IMR-90 (cell line): ENCODE measurements around the gene RBFOX1. TPM values are rescaled to one million over a fixed set of nuclear protein-coding genes. Genes with fewer than 3 reads are reported as not detected.

Experiments
- ATAC-seq: fragments of 200-7000 bp; cut with Tn5 transposase; 2 replicates; pipeline ENCODE4 v1.9.1; 2020; ENCODE audit warnings: low read depth, mild to moderate bottlenecking, moderate library complexity
- BruUV-seq: library from RNA; stranded (reverse); fragments of 400-500 nt; replicated peaks from 2 replicates; lab custom pipeline; 2021; lab: Mats Ljungman, UMichigan
- CTCF ChIA-PET: fragments of 300-600 bp; formaldehyde crosslinking; extraction: SDS; loops from one replicate; lab custom pipeline; 2021; ENCODE audit warnings: antibody characterized with exemption; lab: Yijun Ruan, JAX
- POLR2A ChIA-PET: fragments of 300-600 bp; sonication (Branson Sonifier 250); formaldehyde crosslinking; loops from one replicate; lab custom pipeline; 2022; ENCODE audit warnings: antibody characterized with exemption; ENCODE audit not compliant: unreplicated experiment; lab: Charles Lee
- DNase-seq: peaks from one replicate; pipeline ENCODE4 v3.0.0; 2013
- H2AFZ ChIP-seq: replicated peaks from 2 replicates; pipeline ENCODE3; 2013; ENCODE audit warnings: low read length, mild to moderate bottlenecking; ENCODE audit not compliant: poor library complexity
- H2AK5ac ChIP-seq: 2 replicates; pipeline ENCODE4 v1.6.1; 2013; ENCODE audit warnings: low read depth, low read length, inconsistent platforms
- H2AK9ac ChIP-seq: replicated peaks from 2 replicates; pipeline ENCODE3; 2013; ENCODE audit warnings: mild to moderate bottlenecking, low read depth, low read length, moderate library complexity; ENCODE audit not compliant: poor library complexity
- H2BK120ac ChIP-seq: 2 replicates; pipeline ENCODE4 v1.6.1; 2013; ENCODE audit warnings: low read depth, low read length, inconsistent platforms
- H2BK15ac ChIP-seq: 3 replicates; pipeline ENCODE4 v1.6.1; 2013; ENCODE audit warnings: low read depth, low read length, inconsistent platforms
- H2BK20ac ChIP-seq: 2 replicates; pipeline ENCODE4 v1.6.1; 2013; ENCODE audit warnings: low read depth, mild to moderate bottlenecking, inconsistent platforms, low read length, moderate library complexity
- H2BK5ac ChIP-seq: 2 replicates; pipeline ENCODE4 v1.6.1; 2013; ENCODE audit warnings: mild to moderate bottlenecking, low read depth, low read length, inconsistent platforms; ENCODE audit not compliant: poor library complexity, severe bottlenecking
- H3K14ac ChIP-seq: replicated peaks from 2 replicates; pipeline ENCODE4 v1.6.1; 2013; ENCODE audit warnings: low read depth, low read length, inconsistent platforms
- H3K18ac ChIP-seq: 2 replicates; pipeline ENCODE4 v1.6.1; 2013; ENCODE audit warnings: low read depth, low read length, control low read depth
- H3K23ac ChIP-seq: 2 replicates; pipeline ENCODE4 v1.6.1; 2013; ENCODE audit warnings: low read depth, low read length, inconsistent platforms
- H3K27ac ChIP-seq: 2 replicates; pipeline ENCODE4 v1.5.1; 2013; ENCODE audit warnings: mild to moderate bottlenecking, control low read depth, low read length; ENCODE audit not compliant: insufficient read depth
- H3K27me3 ChIP-seq: 2 replicates; pipeline ENCODE4 v1.6.1; 2013; ENCODE audit warnings: low read length; ENCODE audit not compliant: control insufficient read depth, insufficient read depth
- H3K36me3 ChIP-seq: 2 replicates; pipeline ENCODE4 v1.6.1; 2013; ENCODE audit warnings: low read length, mixed read lengths; ENCODE audit not compliant: control insufficient read depth, insufficient read depth
- H3K4ac ChIP-seq: 2 replicates; pipeline ENCODE4 v1.6.1; 2013; ENCODE audit warnings: low read depth, low read length, inconsistent platforms
- H3K4me1 ChIP-seq: 2 replicates; pipeline ENCODE4 v1.6.1; 2013; ENCODE audit warnings: low read length, mixed read lengths; ENCODE audit not compliant: control insufficient read depth, insufficient read depth
- H3K4me2 ChIP-seq: 2 replicates; pipeline ENCODE4 v1.6.1; 2013; ENCODE audit warnings: low read depth, mild to moderate bottlenecking, control low read depth, low read length, moderate library complexity
- H3K4me3 ChIP-seq: 2 replicates; pipeline ENCODE4 v1.5.1; 2013; ENCODE audit warnings: low read depth, mild to moderate bottlenecking, control low read depth, low read length, moderate library complexity; ENCODE audit not compliant: insufficient read depth
- H3K56ac ChIP-seq: 2 replicates; pipeline ENCODE4 v1.6.1; 2013; ENCODE audit warnings: low read length, inconsistent platforms; ENCODE audit not compliant: insufficient read depth; ENCODE audit errors: extremely low read depth
- H3K79me1 ChIP-seq, 2 experiments: 2 replicates each; pipeline ENCODE4 v1.6.1; 2013; ENCODE audit warnings: low read length in 2 of 2, inconsistent platforms in 1 of 2, low read depth in 1 of 2
- H3K9ac ChIP-seq: 2 replicates; pipeline ENCODE4 v1.6.1; 2013; ENCODE audit warnings: low read depth, low read length, control low read depth
- H3K9me1 ChIP-seq: 2 replicates; pipeline ENCODE4 v1.6.1; 2013; ENCODE audit warnings: low read length, inconsistent platforms; ENCODE audit not compliant: insufficient read depth
- H3K9me3 ChIP-seq: 2 replicates; pipeline ENCODE4 v1.6.1; 2013; ENCODE audit warnings: low read length; ENCODE audit not compliant: control insufficient read depth, insufficient read depth
- H4K20me1 ChIP-seq: 2 replicates; pipeline ENCODE4 v1.6.1; 2013; ENCODE audit warnings: low read length, inconsistent platforms; ENCODE audit not compliant: insufficient read depth
- H4K5ac ChIP-seq: 2 replicates; pipeline ENCODE4 v1.6.1; 2013; ENCODE audit warnings: mild to moderate bottlenecking, low read depth, low read length, control low read depth
- H4K8ac ChIP-seq, 2 experiments: 2 replicates each; pipeline ENCODE4 v1.6.1; 2013; ENCODE audit warnings: low read depth in 2 of 2, low read length in 2 of 2, control low read depth in 1 of 2, inconsistent platforms in 1 of 2
- H4K91ac ChIP-seq: 2 replicates; pipeline ENCODE4 v1.6.1; 2013; ENCODE audit warnings: low read depth, low read length, inconsistent platforms; ENCODE audit not compliant: insufficient read depth
- BHLHE40 ChIP-seq: fragments of 150-350 bp; IDR thresholded peaks from 2 replicates; pipeline ENCODE4 v1.6.1; 2016; ENCODE audit warnings: mild to moderate bottlenecking, low read depth, low read length
- CEBPB ChIP-seq: IDR thresholded peaks from 2 replicates; pipeline ENCODE4 v1.6.1; 2012; ENCODE audit warnings: low read depth, low read length, improper control_type of control experiment
- CHD1 ChIP-seq: IDR thresholded peaks from 2 replicates; pipeline ENCODE4 v1.6.1; 2012; ENCODE audit warnings: low read depth, low read length, improper control_type of control experiment
- CTCF ChIP-seq: conservative IDR thresholded peaks from 2 replicates; pipeline ENCODE4 v1.5.1; 2012; ENCODE audit warnings: mild to moderate bottlenecking, low read depth, low read length, improper control_type of control experiment
- ELK1 ChIP-seq: fragments of 150-350 bp; IDR thresholded peaks from 2 replicates; pipeline ENCODE4 v1.6.1; 2016; ENCODE audit warnings: low read depth, mild to moderate bottlenecking, low read length, moderate library complexity, borderline replicate concordance
- FOS ChIP-seq: fragments of 150-350 bp; IDR thresholded peaks from 2 replicates; pipeline ENCODE4 v1.6.1; 2016; ENCODE audit warnings: low read depth, low read length
- MAFK ChIP-seq: IDR thresholded peaks from 2 replicates; pipeline ENCODE4 v1.6.1; 2012; ENCODE audit warnings: low read depth, low read length, improper control_type of control experiment
- MAZ ChIP-seq: IDR thresholded peaks from 2 replicates; pipeline ENCODE4 v1.6.1; 2012; ENCODE audit warnings: low read depth, mild to moderate bottlenecking, low read length, improper control_type of control experiment, moderate library complexity, borderline replicate concordance
- MXI1 ChIP-seq: IDR thresholded peaks from 2 replicates; pipeline ENCODE4 v1.6.1; 2012; ENCODE audit warnings: low read depth, mild to moderate bottlenecking, low read length, moderate library complexity, borderline replicate concordance
- NFE2L2 ChIP-seq: fragments of 150-350 bp; IDR thresholded peaks from 2 replicates; pipeline ENCODE4 v1.6.1; 2016; ENCODE audit warnings: low read depth, mild to moderate bottlenecking, low read length
- POLR2A ChIP-seq: IDR thresholded peaks from 2 replicates; pipeline ENCODE4 v1.6.1; 2012; ENCODE audit warnings: mild to moderate bottlenecking, low read depth, low read length
- RAD21 ChIP-seq: IDR thresholded peaks from 2 replicates; pipeline ENCODE4 v1.6.1; 2012; ENCODE audit warnings: low read length, improper control_type of control experiment
- RCOR1 ChIP-seq: IDR thresholded peaks from 2 replicates; pipeline ENCODE4 v1.6.1; 2012; ENCODE audit warnings: mild to moderate bottlenecking, low read length, improper control_type of control experiment; ENCODE audit not compliant: insufficient replicate concordance
- RFX5 ChIP-seq: IDR thresholded peaks from 2 replicates; pipeline ENCODE4 v1.8.0; 2012; ENCODE audit warnings: low read depth, mild to moderate bottlenecking, low read length, moderate library complexity
- SMC3 ChIP-seq: fragments of 150-350 bp; IDR thresholded peaks from 2 replicates; pipeline ENCODE4 v1.6.1; 2016; ENCODE audit warnings: low read depth, mild to moderate bottlenecking, antibody characterized with exemption, low read length, moderate library complexity
- USF2 ChIP-seq: fragments of 150-350 bp; IDR thresholded peaks from 2 replicates; pipeline ENCODE4 v1.6.1; 2017; ENCODE audit warnings: mild to moderate bottlenecking, antibody characterized with exemption, low read length, low read depth
- WGBS, 2 experiments: methylation state at CpG; one replicate each; pipeline versions ENCODE4 v1.1.5 to v1.1.7; 2013; ENCODE audit warnings: missing lambda C conversion rate in 2 of 2; ENCODE audit not compliant: insufficient read length in 1 of 2; ENCODE audit errors: extremely low coverage in 2 of 2; 5-methylcytosine and 5-hydroxymethylcytosine counted together
- dilution Hi-C: fragments of 300-500 bp; cut with HindIII; formaldehyde crosslinking; loops from one replicate; pipeline ENCODE4 v1.14.3; 2018; ENCODE audit warnings: low sequenced_read_pairs; ENCODE audit not compliant: unreplicated experiment
- in situ Hi-C: fragments of 300-500 bp; cut with MboI; formaldehyde crosslinking; loops from 3 replicates; pipeline ENCODE4 v1.14.3; 2019; ENCODE audit warnings: low sequenced_read_pairs, inconsistent platforms, mixed read lengths
- intact Hi-C: fragments of 100-400 bp; cut with micrococcal nuclease; formaldehyde crosslinking; loops from 2 replicates; pipeline ENCODE4 v1.10.0; 2022
- polyA plus RNA-seq, 3 experiments: library from polyadenylated mRNA; depleted of rRNA; stranded (reverse); fragments of >200 nt; gene quantifications; 2 replicates each; pipeline ENCODE4 v1.2.3, GENCODE V29; 2012; ENCODE audit warnings: low replicate concordance in 1 of 3
- total RNA-seq: library from RNA; depleted of rRNA; stranded (reverse); fragments of >200 nt; gene quantifications from 2 replicates; pipeline ENCODE4 v1.2.3, GENCODE V29; 2012

RBFOX1 gene
- total and polyA plus RNA-seq, 2 of the 4 experiments (the other 2 are of a cell fraction): not detected

GRCh38 chr16:7581175-7581574, 248.5 kb downstream of the RBFOX1 start:
- no peaks in the 10 kb centered on the region for H3K4me1 ChIP-seq
- H3K14ac ChIP-seq: no peak overlapping the region
- no peak overlapping the region for H2AK5ac ChIP-seq
- dilution Hi-C loops (no loop called here), in situ Hi-C loops (no loop called here), intact Hi-C loops (no loop called here)
- H3K27ac ChIP-seq: no peak overlapping the region
- H2BK5ac ChIP-seq: no peak overlapping the region
- H2BK20ac ChIP-seq: no peak overlapping the region
- no peaks in the 10 kb centered on the region for H3K9me1 ChIP-seq
- no peak overlapping the region for H3K18ac ChIP-seq
- no peaks in the 10 kb centered on the region for H3K79me1 ChIP-seq
- POLR2A ChIA-PET: no interaction called here
- H2BK15ac ChIP-seq: no peak overlapping the region
- H3K23ac ChIP-seq: no peak overlapping the region
- H4K91ac ChIP-seq: no peak overlapping the region
- H3K9me3 ChIP-seq: peaks cover 8% of the 10 kb centered on the region
- no CpG with 5 or more reads among the region's 6 CpGs for WGBS, 2 experiments
- no peak overlapping the region for H3K56ac ChIP-seq
- H3K36me3 ChIP-seq: no peaks in the 10 kb centered on the region
- BruUV-seq: no TSS peak
- no peak overlapping the region for H3K4me2 ChIP-seq
- no peak overlapping the region for H3K9ac ChIP-seq
- CTCF ChIA-PET: no interaction called here
- no peak overlapping the region for H2AFZ ChIP-seq
- H4K5ac ChIP-seq: no peak overlapping the region
- ATAC-seq (no peak), DNase-seq (no peak)
- no peak overlapping the region for H2AK9ac ChIP-seq
- no peak overlapping the region for H3K4me3 ChIP-seq
- no peaks in the 10 kb centered on the region for H3K27me3 ChIP-seq
- no peaks in the 10 kb centered on the region for H4K20me1 ChIP-seq
- TF ChIP-seq MAZ (no peak), MAFK (no peak), CEBPB (no peak), CHD1 (no peak), SMC3 (no peak), NFE2L2 (no peak), POLR2A (no peak), RFX5 (no peak), USF2 (no peak), BHLHE40 (no peak), FOS (no peak), MXI1 (no peak), CTCF (no peak), RCOR1 (no peak), ELK1 (no peak), RAD21 (no peak)
- H3K4ac ChIP-seq: no peak overlapping the region
- H4K8ac ChIP-seq: no peak overlapping the region
- H2BK120ac ChIP-seq: no peak overlapping the region
